Left renal cortex interstitium (tissue), 4 donors: ENCODE results near the gene MEIKIN. TPM values are rescaled to one million over a fixed set of nuclear protein-coding genes. Genes with fewer than 3 reads are reported as not detected.
"Not testable (repeated sequence)": the region's sequence is repeated elsewhere in the genome, so short reads cannot be mapped to it uniquely, and the experiment has no call there.

Experiments used
- DNase-seq, 4 donors: peaks; one replicate each; pipeline ENCODE4 v3.0.0-alpha.2; 2013; ENCODE audit warnings: low read depth in 4 of 4, low spot score in 2 of 4, missing footprints in 1 of 4
- polyA plus RNA-seq, 4 donors: library from polyadenylated mRNA; unstranded; fragments of 120-200 nt; gene quantifications; one replicate each; pipeline ENCODE4 v1.2.1, GENCODE V29; 2013; ENCODE audit not compliant: insufficient read length in 4 of 4

MEIKIN gene
- polyA plus RNA-seq, 4 donors, result not detected

DNA sequence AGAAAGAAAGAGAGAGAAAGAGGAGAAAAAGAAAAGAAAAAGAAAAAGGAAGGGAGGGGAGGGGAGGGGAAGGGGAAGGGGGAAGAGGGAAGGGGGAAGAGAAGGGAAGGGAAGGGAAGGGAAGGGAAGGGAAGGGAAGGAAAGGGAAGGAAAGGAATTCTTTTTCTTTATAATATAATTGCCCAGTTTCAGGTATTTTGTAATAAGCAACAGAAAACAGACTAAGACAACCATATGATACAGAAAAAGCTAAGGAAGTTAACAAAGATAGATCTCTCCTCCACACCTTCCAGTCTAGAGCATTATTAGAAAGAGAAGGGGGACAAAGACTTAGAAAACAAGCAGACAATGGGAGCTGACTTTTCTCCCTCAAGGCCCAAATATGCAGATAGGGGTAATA is 31.0 kb downstream of the MEIKIN start:
- no peak for DNase-seq

GRCh38 chr5:131913603-131914002 is 31.9 kb downstream of the MEIKIN start:
- DNase-seq, result no peak

GRCh38 chr5:131906668-131907067 is 38.8 kb downstream of the MEIKIN start:
- no peak for DNase-seq

DNA sequence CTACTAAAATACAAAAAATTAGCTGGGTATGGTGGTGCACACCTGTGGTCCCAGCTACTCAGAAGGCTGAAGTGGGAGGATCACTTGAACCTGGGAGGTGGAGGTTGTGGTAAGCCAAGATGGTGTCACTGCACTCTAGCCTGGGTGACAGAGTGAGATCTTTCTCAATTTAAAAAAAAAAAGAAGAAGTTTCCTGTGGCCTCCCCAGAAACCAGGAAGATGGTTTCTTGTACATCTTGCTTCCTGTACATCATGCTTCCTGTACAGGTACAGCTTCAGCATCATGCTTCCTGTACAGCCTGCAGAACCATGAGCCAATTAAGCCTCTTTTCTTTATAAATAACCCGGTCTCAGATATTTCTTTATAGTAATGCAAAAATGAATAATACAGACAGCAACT is 43.2 kb downstream of the MEIKIN start:
- DNase-seq, result not testable (repeated sequence)

DNA sequence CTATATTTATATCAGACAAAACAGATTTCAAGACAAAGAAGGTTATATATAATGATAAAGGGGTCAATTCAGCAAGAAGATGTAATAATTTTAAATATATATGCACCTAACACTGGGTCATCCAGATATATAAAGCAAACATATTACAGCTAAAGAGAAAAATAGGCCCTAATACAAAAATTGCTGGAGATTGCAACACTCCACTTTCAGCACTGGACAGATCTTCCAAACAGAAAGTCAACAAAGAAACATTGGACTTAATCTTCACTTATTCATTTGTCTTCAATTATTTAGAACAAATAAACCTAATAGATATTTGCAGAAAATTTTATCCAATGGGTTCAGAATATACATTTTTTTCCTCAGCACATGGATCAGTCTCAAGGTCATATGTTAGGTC is 45.8 kb downstream of the MEIKIN start:
- no peak for DNase-seq

DNA sequence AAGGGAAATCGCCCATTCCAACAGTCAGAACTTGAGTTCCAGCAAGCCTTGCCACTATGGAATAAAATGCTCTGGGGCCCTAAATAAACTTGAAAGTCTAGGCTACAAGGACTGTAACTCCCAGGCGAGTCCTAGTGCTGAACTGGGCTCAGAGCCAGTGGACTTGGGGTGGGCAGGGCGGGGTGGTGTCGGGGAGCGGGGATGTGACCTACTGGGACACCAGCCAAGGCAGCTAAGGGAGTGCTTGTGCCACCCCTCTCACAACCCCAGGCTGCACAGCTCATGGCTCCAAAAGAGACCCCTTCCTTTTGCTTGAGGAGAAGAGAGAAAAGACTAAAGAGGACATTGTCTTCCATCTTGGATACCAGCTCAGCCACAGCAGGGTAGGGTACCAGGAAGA is 61.5 kb downstream of the MEIKIN start:
- DNase-seq, result no peak

- DNase-seq, result no peak
Measured at GRCh38 chr5:131879705-131880104, 65.8 kb downstream of the MEIKIN start.

DNA sequence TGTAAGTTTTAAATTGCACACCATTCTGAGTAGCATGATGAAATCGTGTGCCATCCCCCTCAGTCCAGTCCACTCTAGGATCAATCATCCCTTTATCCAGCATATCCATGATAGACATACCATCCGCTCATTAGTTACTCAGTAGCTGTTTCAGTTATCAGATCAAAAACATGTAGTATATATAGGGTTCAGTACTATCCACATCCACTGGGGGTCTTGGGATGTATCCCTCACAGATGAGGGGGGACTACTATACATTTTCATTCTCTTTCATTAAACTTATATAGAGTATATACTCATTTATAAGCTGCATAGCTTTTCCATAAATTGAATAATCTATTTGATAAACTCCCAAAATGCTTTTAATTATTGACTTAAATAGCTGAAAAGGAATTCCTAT is 67.6 kb downstream of the MEIKIN start:
- no peak for DNase-seq

DNA sequence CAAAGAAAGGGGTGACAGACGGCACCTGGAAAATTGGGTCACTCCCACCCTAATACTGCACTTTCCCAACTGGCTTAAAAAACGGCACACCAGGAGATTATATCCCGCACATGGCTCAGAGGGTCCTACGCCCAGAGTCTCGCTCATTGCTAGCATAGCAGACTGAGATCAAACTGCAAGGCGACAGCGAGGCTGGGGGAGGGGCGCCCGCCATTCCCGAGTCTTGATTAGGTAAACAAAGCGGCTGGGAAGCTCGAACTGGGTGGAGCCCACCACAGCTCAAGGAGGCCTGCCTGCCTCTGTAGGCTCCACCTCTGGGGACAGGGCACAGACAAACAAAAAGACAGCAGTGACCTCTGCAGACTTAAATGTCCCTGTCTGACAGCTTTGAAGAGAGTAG is 74.2 kb downstream of the MEIKIN start:
- DNase-seq, result not testable (repeated sequence)

DNA sequence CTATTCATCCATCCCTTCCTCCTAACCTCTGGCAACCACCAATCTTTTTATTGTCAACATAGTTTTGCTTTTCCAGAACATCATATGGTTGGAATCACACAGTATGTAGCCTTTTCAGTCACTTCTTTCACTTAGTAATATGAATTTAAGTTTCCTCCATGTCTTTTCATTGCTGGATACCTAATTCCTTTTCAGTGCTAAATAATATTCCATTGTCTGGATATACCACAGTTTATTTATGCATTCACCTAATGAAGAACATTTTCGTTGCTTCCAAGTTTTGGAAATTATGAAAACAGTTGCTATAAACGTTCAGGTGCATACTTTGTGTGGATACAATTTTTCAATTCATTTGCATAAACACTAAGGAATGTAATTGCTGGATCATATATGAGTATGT is 77.9 kb downstream of the MEIKIN start:
- DNase-seq, result no peak

- no peak for DNase-seq
Measured at GRCh38 chr5:131863700-131864099, 81.8 kb downstream of the MEIKIN start.

- no peak for DNase-seq
Measured at GRCh38 chr5:131857388-131857787, 88.1 kb downstream of the MEIKIN start.

DNA sequence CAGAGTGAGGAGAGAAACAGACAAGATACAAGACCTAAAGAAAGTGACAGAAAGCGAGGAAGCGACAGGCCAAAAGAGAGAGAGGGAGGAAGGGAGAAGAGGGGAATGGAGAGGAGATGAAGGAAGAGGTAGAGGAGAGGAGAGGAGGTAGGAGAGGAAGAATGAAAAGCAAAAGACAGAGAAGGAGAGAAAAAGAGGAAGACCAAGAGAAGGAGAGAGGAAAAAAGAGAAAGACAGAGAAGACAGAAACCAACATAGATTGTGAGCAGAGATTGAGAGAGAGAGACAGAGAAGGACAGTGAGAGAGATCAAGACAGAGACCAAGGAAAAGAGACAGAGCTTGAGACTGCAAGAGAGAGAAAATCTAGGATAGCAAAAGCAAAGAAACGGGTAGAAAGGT is 90.0 kb downstream of the MEIKIN start:
- DNase-seq, result no peak

- DNase-seq, result no peak
Measured at GRCh38 chr5:131854134-131854533, 91.3 kb downstream of the MEIKIN start.

- no peak for DNase-seq
Measured at GRCh38 chr5:131848662-131849061, 96.8 kb downstream of the MEIKIN start.

- no peak for DNase-seq
Measured at GRCh38 chr5:131846536-131846935, 98.9 kb downstream of the MEIKIN start.

GRCh38 chr5:131845828-131846227 is 99.6 kb downstream of the MEIKIN start:
- no peak for DNase-seq

DNA sequence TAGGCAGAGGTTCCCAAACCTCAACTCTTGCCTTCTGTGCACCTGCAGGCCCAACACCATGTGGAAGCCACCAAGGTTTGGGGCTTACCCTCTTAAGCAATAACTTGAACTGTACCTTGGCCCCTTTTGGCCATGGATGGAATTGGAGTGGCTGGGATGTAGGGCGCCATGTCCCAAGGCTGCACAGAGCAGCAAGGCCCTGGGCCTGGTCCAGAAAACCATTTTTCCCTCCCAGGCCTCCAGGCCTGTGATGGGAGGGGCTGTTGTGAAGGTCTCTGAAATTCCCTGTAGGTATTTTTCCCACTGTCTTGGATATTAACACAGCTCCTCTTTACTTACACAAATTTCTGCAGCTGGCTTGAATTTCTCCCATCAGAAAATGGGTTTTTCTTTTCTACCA is 102.5 kb downstream of the MEIKIN start:
- DNase-seq, result not testable (repeated sequence)

DNA sequence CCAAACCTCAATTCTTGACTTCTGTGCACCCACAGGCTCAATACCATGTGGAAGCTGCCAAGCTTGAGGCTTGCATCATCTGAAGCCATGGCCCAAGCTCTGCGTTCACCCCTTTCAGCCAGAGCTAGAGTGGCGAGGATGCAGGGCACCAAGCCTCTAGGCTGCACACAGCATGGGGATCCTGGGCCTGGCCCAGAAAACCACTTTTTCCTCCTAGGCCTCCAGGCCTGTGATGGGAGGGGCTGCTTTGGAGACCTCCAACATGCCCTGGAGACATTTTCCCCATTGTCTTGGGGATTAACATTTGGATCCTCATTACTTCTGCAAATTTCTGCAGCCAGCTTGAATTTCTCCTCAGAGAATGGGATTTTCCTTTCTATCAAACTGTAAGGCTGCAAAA is 112.8 kb downstream of the MEIKIN start:
- DNase-seq, result not testable (repeated sequence)

GRCh38 chr5:131825404-131826013 is 120.0 kb downstream of the MEIKIN start:
- no peak for DNase-seq

DNA sequence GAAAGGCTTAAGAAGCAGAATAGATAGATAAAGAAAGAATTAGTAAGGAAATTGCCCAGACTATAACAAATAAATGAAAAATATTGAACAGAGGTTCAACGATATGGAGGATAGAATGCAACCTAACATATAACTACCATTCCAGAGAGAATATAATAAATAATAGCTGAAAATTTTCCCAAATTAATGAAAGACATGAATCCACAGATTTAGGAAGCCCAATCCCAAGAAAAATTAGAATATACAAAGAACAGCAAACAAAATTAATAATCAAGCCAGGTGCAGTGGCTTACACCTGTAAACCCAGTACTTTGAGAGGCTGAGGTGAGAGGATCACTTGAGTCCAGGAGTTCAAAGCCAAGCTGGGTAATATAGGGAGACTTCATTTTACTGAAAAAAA is 120.8 kb downstream of the MEIKIN start:
- DNase-seq, result no peak

- DNase-seq, result no peak
Measured at GRCh38 chr5:131821221-131821620, 124.2 kb downstream of the MEIKIN start.
